ENCODE data around the gene SLC12A7. TPM values are rescaled to one million over a fixed set of nuclear protein-coding genes. Genes with fewer than 3 reads are reported as not detected.
A peak's percentile ranks its signal among the peaks of the same experiment; 100 is the strongest.

SLC12A7 gene
- total RNA-seq, 4 donors from 2014 or later = 4.6 to 49.8 (median 15.8) TPM

- H3K4me1 ChIP-seq = no peaks in the 10 kb centered on the region
- DNase-seq = no peak
- no peaks in the 10 kb centered on the region for H3K9me3 ChIP-seq
- no peaks in the 10 kb centered on the region for H3K27me3 ChIP-seq
- intact Hi-C loops (cut with DNase I; ENCODE audit: low total_unique reads) = no loop called here
- no peak overlapping the region for H3K27ac ChIP-seq
- no peak for TF ChIP-seq POLR2A (IDR thresholded peaks at IDR 0.05)
- TF ChIP-seq, protein P1, sequence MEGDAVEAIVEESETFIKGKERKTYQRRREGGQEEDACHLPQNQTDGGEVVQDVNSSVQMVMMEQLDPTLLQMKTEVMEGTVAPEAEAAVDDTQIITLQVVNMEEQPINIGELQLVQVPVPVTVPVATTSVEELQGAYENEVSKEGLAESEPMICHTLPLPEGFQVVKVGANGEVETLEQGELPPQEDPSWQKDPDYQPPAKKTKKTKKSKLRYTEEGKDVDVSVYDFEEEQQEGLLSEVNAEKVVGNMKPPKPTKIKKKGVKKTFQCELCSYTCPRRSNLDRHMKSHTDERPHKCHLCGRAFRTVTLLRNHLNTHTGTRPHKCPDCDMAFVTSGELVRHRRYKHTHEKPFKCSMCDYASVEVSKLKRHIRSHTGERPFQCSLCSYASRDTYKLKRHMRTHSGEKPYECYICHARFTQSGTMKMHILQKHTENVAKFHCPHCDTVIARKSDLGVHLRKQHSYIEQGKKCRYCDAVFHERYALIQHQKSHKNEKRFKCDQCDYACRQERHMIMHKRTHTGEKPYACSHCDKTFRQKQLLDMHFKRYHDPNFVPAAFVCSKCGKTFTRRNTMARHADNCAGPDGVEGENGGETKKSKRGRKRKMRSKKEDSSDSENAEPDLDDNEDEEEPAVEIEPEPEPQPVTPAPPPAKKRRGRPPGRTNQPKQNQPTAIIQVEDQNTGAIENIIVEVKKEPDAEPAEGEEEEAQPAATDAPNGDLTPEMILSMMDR (IDR thresholded peaks at IDR 0.05) = no peak
- no peak overlapping the region for H3K4me3 ChIP-seq
- no peaks in the 10 kb centered on the region for H3K36me3 ChIP-seq
Measured at GRCh38 chr5:1121891-1122290, 10.0 kb upstream of the SLC12A7 start.

- Histone ChIP-seq H3K4me3 (no peak overlapping the region), H3K9me3 (no peaks in the 10 kb centered on the region), H3K36me3 (no peaks in the 10 kb centered on the region), H3K27me3 (no peaks in the 10 kb centered on the region), H3K4me1 (no peaks in the 10 kb centered on the region), H3K27ac (no peak overlapping the region)
- DNase-seq = no peak
- intact Hi-C loops (cut with DNase I; ENCODE audit: low total_unique reads) = no loop called here
- TF ChIP-seq, protein P1 (IDR thresholded peaks at IDR 0.05) = no peak
- no peak for TF ChIP-seq POLR2A (IDR thresholded peaks at IDR 0.05)
Measured at GRCh38 chr5:1121044-1121443, 9.2 kb upstream of the SLC12A7 start.

DNA sequence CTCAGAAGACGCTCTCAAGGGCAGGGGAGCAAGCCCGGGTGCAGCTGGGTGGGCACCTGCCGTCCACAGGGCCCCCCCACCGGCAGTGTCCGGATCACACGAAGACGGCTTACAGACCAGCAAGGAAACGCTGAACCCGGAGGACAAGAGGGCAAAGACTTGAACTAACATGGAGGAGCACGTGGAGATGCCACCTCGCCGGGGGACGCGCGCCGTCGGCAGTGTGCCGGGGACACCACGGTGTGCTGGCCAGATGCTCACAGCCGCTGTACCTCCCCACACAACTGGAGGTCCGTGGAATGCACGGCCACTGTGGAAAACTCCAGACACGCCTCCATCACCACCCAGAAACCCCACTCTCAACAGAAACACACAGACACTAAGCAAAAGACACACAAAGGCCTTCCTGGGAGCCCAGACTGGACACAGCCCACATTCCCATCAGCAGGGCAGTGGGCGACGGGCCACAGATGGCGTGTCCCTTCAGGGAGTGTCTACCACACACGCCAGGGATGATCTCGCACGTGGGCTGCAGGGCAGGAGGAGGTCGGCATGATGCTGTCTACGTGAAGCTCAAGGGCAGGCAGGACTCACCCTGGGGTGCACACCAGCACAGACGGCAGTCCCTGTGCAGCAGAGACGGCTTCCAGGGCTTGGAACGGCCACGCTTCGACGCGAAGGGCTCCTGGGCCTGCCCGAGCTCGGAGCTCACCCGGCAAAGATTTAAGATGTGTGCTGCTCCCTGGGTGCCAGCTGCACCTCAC is 8.6 kb upstream of the SLC12A7 start:
- no peaks in the 10 kb centered on the region for H3K27me3 ChIP-seq
- H3K27ac ChIP-seq = no peak overlapping the region
- intact Hi-C loops (cut with DNase I; ENCODE audit: low total_unique reads) = no loop called here
- no peak for TF ChIP-seq POLR2A (IDR thresholded peaks at IDR 0.05)
- TF ChIP-seq, protein P1 (IDR thresholded peaks at IDR 0.05) = no peak
- no peak overlapping the region for H3K4me3 ChIP-seq
- no peaks in the 10 kb centered on the region for H3K4me1 ChIP-seq
- no peaks in the 10 kb centered on the region for H3K9me3 ChIP-seq
- no peak for DNase-seq
- no peaks in the 10 kb centered on the region for H3K36me3 ChIP-seq

GRCh38 chr5:1119312-1119831 is 7.5 kb upstream of the SLC12A7 start:
- H3K4me1 ChIP-seq = no peaks in the 10 kb centered on the region
- no peaks in the 10 kb centered on the region for H3K27me3 ChIP-seq
- H3K4me3 ChIP-seq = no peak overlapping the region
- H3K36me3 ChIP-seq = no peaks in the 10 kb centered on the region
- DNase-seq = peak in 1 of 2 donors; percentile 47
- peak overlapping the region; percentile 22 to 80 for H3K27ac ChIP-seq
- H3K9me3 ChIP-seq = no peaks in the 10 kb centered on the region
- intact Hi-C loops (cut with DNase I; ENCODE audit: low total_unique reads) = no loop called here
- TF ChIP-seq, protein P1 (IDR thresholded peaks at IDR 0.05) = no peak
- TF ChIP-seq POLR2A (IDR thresholded peaks at IDR 0.05) = no peak

- Histone ChIP-seq H3K9me3 (no peaks in the 10 kb centered on the region), H3K27me3 (no peaks in the 10 kb centered on the region), H3K27ac (peak overlapping the region; percentile 22 to 80), H3K4me3 (no peak overlapping the region), H3K4me1 (no peaks in the 10 kb centered on the region), H3K36me3 (no peaks in the 10 kb centered on the region)
- intact Hi-C loops (cut with DNase I; ENCODE audit: low total_unique reads) = no loop called here
- peak; percentile 70 to 73 for DNase-seq
- no peak for TF ChIP-seq POLR2A (IDR thresholded peaks at IDR 0.05)
- TF ChIP-seq, protein P1 (IDR thresholded peaks at IDR 0.05) = no peak
Measured at GRCh38 chr5:1118738-1119137, 6.9 kb upstream of the SLC12A7 start.
